Nucleus accumbens (tissue), 56 donors: ENCODE results near the gene TTC6.
"Not testable (repeated sequence)": the region's sequence is repeated elsewhere in the genome, so short reads cannot be mapped to it uniquely, and the experiment has no call there.

ENCODE experiments used
- DNase-seq, 56 donors: peaks; one replicate each; lab custom pipeline; 2025; lab: John Stamatoyannopoulos, UW

TTC6 gene

GRCh38 chr14:37594971-37595808 is at the start of gene TTC6, which contains the start of gene FOXA1:
TTC6 (plus strand) TSS chr14:37595629; CDS start chr14:37622065, 26,436 bp downstream.
FOXA1 (minus strand) TSS chr14:37595249; CDS start chr14:37594972, 277 bp downstream.
- DNase-seq, result peak in 1 of 56 donors; percentile 11

DNA sequence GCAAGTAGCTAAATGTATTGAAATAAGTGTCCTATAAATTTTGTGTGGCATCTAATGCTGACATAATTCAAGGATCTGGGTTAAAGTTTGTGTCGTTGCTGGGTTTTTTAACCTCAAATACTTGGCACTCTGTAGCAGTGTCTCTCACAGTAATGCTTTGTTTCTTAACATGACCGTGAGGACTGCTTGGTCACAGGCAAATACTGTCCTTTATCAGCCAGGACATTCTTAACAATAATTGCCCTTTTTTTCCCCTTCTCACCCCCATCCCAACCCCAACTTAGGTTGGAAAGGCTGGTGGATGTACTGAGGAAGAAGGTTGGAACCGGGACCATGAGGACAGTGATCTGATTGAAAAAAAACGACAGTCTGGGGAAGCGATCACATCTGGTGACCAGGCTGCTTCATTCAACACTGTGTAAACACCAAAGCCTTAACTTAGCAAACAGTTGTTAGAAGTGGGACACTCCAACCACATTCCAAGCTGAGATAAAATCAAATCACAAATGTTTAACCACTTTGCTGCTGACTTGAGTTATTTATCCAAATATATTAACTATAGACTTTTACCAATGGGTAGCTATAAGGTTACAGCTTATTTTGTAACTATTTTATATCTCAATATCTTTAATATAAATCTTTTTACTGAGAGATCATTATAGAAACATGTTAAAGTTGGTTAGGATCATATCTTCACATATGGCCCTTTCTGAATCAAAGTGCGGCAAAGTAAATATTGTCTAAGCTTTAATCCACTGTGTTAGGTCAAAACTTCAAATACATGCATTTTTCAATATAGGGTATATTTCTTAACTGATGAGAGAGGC is 48.6 kb upstream of the TTC6 start:
- no peak for DNase-seq

- DNase-seq, result no peak
These were observed 44.9 kb upstream of the TTC6 start for GRCh38 chr14:37550511-37550910.

GRCh38 chr14:37551119-37551518 is 44.3 kb upstream of the TTC6 start:
- no peak for DNase-seq

- DNase-seq, result no peak
These were observed 41.4 kb upstream of the TTC6 start for GRCh38 chr14:37553935-37554550.

GRCh38 chr14:37555596-37555995 is 39.8 kb upstream of the TTC6 start:
- not testable (repeated sequence) for DNase-seq

DNA sequence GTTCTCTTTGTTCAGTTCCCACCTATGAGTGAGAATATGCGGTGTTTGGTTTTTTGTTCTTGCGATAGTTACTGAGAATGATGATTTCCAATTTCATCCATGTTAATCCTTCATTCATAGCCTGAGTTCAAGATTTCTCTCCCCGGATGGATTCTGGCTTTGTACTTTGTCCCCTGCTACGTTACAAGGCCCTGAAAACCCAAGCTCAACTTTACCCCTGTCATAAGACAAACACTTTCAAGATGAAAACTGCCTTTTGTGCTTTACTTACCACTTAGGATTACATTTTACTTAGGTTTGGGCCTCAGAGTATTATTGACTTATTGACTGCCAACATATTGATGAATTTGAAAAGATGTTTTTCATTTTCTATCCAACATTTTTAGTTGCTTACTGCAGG is 36.7 kb upstream of the TTC6 start:
- no peak for DNase-seq

- no peak for DNase-seq
These were observed 36.0 kb upstream of the TTC6 start for GRCh38 chr14:37559386-37559785.

- DNase-seq, result no peak
These were observed 32.2 kb upstream of the TTC6 start for GRCh38 chr14:37563189-37563588.

- DNase-seq, result no peak
These were observed 29.9 kb upstream of the TTC6 start for GRCh38 chr14:37565550-37565949.

DNA sequence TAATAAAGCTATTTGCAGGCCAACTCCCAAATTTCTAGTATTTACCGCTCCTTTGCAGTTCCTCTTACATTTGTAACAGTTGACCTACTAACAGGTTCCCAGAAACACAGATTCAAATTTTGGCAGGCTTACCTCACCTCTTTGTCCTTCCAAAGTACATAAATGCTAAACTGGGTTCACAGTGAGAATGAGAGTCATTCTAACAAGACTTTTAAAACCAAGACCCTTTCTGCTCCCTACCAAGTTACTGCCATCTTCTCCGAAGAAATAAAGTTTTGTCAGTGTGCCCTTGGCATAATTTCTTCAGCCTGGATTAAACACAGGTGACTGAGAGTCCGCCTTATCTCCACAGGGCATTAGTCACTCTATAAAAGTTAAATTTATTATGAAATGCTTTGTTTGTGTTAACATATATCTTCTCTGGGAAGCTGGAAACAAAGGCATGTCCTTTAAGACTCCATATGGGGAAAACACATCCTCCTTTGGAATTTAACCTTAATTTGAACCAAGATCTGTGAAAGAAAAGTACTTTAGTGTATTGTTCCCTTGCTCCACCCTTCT is 28.5 kb upstream of the TTC6 start:
- no peak for DNase-seq

DNA sequence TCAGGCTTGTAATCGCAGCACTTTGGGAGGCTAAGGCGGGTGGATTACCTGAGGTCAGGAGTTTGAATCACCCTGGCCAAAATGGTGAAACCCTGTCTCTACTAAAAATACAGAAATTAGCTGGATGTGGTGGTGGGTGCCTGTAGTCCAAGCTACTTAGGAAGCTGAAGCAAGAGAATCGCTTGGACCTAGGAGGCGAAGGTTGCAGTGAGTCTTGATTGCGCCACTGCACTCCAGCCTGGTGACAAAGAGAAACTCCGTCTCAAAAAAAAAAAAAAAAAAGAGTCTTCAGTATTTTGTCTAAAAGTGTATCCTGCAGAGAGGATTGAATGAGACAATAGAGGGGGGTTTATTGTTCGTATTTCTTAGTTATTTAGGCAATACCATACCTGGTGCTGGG is 25.7 kb upstream of the TTC6 start:
- DNase-seq, result no peak

- no peak for DNase-seq
These were observed 24.0 kb upstream of the TTC6 start for GRCh38 chr14:37571391-37571790.

DNA sequence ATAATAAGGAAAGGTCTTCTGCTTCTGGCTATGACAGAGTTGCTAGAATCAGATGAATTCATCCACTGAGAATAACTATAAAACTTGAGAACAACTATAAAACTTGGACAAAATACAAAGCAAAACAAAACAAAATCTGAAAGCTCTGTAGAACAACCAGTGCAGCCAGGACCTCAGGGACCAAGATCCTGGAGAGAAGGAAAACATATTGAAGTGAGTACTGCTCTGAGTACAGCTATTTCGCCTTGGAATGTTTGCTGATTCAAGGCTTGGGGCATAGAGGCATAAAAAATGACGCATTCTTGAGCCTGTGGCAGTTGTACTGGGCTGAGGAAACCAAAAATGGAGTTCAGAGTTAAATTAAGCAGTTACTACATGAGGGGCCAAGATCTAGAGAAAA is 22.1 kb upstream of the TTC6 start:
- DNase-seq, result no peak

GRCh38 chr14:37579274-37579673 is 16.2 kb upstream of the TTC6 start:
- DNase-seq, result no peak

DNA sequence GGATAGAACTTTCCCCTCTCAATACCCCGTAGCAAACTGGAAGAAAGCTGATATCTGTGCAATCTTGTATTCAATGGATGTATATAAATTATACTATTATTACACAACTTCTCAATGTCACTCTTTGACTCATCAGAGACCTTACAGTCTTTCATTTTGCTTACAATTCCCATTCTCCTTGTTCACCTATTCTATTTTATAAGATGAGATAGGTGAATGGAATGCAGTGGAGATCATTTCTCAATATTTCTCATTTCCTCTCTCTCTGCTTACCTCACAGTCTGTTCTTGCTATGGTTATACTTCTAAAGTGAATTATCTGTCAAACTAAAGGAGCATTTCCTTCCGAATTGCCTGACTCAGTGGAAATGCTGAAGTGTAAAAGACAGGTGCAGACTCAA is 15.3 kb upstream of the TTC6 start:
- DNase-seq, result no peak

DNA sequence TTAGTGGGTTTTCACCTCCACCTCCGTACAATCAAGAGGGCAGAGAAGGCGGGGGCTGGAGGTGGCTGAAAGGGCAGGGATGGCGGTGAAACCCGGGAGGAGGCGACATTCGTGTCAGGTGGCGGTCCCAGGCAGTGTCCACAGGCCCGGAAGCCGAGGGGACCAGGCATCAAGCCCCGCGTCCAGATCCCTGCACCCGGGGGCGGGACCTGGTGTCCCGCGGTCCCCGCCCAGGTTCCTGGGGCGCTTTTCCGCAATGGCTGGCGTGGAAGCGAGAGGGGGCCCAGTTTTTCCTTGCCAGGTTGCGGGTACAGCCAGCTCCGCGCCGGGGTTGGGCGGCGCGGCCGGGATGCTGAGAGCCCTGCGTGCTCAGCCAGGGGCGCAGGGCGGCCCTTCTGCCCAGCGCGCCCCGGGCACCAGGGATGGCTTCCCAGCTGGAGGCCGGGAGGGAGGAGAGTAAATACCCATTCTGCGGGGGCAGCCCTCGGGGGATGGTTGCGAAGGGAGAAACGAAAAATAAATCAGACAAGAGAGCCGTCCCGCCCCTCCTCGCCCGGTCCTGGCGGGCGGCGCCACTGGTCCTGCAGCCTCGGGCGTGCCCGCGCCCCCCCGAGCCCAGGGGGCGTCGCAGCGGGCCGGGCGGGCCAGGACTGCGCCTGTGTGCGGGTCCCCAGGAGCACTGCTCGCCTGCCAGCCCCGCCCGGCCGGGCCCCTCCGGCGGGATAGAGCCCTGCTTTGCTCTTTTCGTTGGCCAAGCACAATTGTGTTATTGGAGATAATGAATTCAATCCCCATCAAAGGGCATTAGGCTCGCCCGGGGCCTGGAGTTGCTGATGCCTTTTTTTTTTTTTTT is 11.8 kb upstream of the TTC6 start:
- no peak for DNase-seq

- DNase-seq, result no peak
These were observed 11.0 kb upstream of the TTC6 start for GRCh38 chr14:37584211-37585100.

- DNase-seq, result no peak
These were observed 10.3 kb upstream of the TTC6 start for GRCh38 chr14:37585101-37585511.
